NT2/D1 (cell line): ENCODE data around the gene LRRC38.

Experiments
- SUZ12 ChIP-seq: IDR thresholded peaks from 2 replicates; pipeline ENCODE4 v1.6.1; 2011; ENCODE audit not compliant: insufficient read length, insufficient read depth; ENCODE audit errors: extremely low read depth
- YY1 ChIP-seq: IDR thresholded peaks from 2 replicates; pipeline ENCODE4 v1.6.1; 2011; ENCODE audit not compliant: insufficient read length, insufficient read depth
- ZNF274 ChIP-seq: IDR thresholded peaks from 2 replicates; pipeline ENCODE4 v1.6.1; 2011; ENCODE audit warnings: mild to moderate bottlenecking, low read depth, low read length

DNA sequence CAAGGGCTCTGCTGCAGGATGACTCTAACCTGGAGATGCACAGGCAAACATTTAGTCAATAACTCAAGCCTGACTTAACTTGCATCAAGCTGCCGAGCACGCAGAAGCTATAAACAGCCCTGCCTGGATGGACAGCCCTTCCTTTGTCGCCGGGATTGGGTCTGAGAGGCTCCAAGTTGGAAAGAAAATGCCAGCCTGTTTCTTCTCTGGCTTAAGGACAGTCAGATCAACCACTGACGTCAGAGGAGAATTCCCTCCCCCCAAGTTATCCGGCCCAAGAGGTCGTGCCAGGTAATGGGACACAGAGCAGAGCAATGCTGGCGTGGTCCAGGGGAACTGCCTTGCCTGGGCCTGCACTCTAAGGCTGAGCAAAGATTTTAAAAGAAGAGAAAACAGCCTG lies 27.1 kb upstream of the LRRC38 start:
- no peak for TF ChIP-seq YY1
- no peak for TF ChIP-seq ZNF274
- TF ChIP-seq SUZ12: no peak
